RKO (cell line): ENCODE measurements around the gene SUPT4H1.
"Not testable (repeated sequence)": the region's sequence is repeated elsewhere in the genome, so short reads cannot be mapped to it uniquely, and the experiment has no call there.

ENCODE experiments used
- DNase-seq: peaks from one replicate; pipeline ENCODE4 v3.0.0-alpha.2; 2016; ENCODE audit warnings: low spot score

The SUPT4H1 gene

DNA sequence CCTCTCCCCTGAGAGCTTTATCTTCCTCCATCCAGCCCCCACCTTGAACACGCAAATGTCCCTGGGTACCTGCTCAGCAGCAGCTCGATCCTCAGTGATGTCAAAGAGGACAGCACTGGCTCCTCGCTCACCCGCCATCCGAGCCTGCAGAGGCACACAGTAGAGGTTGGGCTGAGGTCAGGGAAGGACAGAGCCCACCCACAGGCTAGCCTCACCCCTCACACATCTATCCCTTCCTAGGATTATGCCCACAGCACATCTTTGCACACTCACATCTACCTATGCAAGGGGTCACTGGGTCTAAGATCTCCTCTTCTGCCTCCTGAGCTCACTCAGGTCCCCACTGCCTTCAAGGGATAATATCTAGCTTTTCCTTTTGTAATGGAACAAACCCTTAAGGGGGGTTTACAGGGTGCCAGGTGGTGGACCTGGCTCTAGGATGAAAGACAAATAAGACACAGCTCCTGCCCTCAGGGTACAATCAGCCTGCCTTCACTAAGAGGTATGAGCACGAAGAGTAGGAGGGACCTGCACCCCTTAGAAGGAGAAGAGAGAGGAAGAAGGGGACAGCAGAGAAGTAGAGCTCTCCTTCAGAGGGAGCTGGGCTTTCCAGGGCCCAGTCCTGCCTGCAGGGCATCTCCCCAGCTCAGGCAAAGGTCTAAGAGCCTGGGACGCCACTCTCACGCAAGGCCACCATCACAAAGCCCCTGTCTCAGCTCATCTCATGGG, 11.6 kb upstream of the SUPT4H1 start:
- no peak for DNase-seq

DNA sequence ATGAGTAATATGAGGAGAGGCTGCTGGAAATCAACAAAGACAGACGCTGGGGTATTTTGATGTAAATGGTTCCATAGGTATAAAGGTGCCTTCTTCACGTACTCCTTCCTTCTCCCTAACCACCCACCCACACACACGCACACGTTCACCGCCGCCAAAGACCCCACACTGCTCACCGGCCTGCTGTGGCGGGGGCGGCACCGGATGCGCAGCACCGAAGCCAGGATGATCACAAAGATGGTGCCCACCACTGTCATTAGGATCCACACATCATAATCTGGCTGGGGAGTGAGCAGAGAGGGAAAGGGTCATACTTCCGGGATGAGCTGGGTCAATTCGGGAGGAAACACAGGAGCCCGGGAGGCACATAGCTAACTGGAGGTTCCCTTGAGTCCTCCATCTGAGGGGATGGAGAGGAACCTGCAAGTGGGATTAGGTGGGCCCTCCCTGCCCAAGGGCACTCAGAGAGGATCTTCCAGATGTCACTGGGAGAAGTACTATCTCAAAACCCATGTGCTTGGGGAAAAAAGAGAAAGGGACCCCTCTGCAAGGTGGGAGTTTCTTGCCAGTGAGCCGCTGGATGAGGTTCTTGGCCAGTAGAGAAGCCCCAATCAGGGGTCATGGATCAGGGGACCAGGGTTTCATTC, 10.5 kb upstream of the SUPT4H1 start:
- DNase-seq: no peak

DNA sequence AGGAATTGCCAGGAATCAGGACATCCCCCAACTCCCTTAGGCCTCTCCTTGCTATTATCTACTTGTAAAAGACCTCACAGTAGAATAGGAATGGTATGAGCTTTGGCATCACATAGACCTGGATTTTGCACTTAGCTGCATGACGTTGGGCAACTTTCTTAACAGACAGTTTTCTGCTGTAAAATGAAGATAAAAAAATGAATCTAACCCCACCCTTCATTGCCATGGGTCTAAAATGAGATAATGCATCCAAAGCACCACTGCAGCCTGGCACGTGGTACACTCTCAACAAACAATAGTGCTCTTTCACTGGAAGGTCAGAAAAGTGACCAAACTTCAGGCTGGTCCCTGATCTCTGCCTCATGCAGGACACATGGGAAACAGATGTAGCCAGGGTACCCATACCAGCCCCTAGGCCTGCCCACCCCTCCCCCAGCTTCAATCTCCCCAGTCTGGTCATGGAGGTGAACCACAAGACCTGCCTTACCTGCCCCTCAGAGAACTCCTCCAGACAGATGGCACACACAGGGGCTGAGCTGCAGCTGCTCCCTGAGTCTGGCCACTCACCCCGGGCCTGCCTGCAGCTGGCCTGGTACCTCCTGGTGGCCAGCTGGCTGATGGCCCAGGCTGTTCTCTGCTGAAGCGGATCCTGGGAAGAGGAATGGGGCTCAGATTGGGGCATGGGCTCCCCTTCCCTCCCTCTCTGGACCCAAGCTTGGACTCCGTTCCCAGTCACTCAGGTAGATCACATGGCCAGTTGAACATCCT, 8.5 kb upstream of the SUPT4H1 start:
- no peak for DNase-seq

DNA sequence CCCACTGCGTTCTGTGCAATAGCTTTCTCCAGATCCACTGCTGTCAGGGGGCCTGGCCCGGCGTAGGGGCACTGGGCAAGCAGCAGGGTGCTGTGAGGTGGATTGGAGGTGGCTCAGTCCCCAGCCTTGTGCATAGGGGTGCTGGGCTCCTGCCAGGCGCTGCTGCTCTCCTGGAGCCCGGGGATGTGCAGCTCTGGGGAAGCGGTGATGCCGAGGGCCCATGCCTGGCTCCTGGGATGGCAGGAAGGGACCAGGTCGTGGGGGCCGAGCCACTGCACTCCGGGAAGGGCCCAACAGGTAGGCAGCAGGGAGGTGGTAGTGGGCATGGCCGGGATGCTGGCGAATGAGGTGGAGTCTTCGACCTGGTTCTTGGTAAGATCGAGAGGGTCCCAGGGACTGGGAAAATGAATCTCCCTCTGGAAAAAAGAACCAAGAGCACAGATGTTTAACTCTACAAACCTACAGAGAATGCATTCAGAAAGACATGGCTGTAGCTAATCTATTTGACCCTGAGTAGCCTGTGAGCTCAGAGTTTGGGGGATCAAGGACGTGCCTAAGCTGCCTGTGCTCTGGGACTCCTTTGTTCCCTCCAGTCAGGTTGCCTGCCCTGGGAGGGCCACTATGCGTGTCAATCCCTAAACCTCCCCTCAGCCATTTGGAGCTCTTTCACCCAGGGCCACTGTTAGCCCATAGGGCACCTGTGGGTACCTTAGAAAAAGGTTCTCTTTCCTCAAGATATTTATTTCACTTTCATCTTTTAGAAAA, 6.6 kb upstream of the SUPT4H1 start:
- no peak for DNase-seq

DNA sequence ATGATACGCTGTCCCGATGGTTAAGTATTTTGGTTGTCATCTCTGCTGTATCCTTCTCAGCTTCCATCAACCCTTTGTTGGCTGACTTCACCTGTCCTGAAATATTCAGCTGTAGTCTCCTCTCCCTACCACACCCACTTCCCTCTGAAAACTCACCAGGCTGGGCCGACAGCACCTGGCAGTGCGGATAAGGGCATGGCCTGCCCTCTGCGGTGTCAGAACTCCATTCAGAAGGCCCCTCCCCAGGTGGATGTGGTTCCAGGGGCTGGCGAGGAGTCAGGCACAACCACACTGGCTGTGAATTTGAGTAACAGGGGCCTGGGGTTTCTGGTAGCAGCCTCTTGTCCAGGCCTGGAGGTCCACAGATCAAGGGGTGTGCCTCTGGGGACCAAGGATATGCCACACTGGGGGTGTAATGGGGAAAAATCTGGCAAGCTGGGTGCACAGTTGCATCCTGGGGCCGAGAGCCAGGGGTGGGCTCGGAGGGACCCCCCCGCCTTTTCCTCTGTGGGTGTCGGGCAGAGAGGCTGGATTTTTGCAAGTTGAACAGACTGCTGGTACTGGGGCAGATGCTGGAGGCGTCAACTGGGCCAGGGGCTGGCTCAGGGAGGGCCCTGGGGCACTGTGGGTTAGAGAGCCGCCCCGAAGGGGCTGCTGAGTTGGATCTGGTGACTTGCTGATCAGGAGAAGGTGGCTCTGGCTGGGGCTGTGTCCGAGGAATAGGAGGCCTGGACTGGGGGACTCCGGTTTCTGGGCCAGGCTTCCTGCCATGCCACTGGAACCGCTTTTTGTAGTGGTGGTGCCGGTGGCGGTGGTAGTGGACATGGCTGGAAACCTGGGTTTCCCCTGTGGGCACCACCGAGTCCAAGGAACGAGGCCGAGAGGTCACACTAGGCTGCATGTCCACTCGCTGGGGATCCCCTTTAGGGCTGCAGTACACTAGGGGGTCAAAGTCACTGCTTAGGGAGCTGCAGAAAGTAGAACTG, 5.6 kb upstream of the SUPT4H1 start:
- no peak for DNase-seq

DNA sequence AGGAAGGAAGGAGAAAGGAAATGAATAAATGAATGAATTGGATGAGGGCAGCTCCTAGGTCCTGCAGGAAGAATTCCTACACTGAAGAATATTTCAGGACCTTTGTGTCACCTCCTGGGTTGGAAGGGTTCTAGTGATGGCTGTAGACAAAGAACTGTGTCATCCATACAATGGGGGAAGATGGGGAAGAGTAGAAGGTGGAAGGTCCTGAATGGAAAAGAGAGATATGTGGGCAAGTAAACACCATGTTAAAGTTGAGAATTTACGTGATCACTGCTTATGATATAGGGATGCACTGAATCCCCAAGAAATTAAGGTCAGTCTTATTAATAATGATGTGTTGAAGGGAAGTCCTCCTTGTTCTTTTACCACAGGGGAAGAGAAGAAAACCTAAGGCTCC, 4.2 kb upstream of the SUPT4H1 start:
- DNase-seq: no peak

DNA sequence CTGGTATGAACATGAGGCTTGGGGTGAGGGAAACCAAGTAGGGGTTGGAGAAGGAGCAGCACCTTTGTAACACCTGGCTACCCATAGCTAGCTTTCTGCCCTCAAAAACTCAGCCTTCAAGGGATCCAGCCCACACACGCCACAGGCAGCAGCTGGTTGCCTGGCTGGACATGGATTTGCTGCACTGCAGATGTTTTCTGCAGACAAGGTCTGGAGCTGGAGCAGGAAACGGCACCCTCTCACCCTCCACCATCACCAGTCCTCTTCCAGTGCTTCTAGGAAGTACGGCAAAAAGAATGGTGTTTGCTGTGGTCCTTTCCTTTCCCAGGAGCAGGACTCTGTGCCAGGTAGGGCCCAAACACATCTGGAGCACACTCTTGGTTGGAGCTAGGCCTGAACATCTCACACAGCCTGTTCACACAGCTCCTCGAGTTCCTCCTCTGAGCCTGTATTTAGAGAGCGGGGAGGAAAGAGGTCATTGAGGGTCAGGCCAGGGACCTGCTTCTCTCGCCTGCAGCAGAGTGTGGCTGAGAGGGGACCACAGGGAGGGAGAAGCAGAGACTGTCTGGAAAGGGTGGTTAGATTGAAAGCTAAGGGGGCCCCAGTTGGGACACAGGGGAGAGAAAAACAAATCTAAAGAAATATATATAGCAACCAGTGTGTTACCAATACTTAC, 2.7 kb upstream of the SUPT4H1 start:
- no peak for DNase-seq

DNA sequence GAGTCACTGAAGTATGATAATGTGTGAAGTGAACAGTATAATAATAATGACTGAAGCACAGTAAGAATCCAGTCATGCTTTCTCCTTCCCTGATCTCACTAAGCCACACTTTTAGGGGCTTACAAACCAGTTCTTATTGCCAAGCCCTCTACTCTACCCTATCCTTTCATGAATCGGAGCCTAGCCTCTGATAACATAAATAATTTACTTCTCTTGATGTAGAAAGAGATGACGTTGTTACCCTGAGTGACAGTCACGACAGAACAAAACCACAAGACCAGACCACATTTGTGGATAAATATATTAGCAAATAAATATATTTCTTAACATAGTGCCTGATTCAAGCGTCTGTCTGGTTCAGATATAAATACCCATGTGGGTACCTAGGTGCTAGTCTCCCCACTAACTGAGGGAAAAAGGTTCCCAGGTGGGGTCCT, 1.4 kb upstream of the SUPT4H1 start:
- DNase-seq: peak; percentile 35

DNA sequence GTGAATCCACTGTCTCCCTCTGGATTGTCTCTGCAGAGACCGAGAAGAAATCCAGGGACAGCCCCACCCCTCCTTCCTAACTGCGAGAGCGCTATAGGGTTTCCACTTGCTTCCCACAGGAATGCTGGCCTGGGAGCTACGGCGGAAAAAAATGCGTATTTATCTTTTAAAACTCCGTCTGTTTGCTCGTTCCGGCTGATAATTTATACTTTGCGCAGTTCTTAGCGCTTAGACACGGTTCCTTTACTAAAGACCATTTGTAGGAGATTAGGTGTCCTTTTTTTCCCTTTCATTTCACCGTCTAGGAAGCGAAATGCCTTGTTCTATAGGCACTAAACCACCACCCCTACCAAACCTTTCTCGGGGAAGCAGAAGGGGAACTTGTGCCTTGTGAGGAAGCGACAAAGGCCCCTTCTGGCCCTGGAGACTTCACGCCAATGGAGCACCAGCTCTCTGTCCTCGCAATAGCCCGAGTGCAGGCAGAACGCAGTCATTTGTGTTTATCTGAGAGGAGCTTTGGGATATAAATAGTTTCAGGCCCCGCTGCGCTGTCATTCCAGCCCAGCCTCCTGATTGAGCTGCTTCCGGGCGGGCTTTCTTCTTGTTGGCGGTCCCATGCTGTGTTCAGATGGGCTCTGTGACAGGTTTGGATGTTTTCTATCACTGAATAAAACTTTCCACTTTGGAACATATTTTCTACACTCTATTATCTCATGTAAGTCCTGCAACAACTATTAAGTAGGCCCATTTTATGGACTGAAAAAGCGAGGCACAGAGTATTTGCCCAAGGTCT, 791 bp upstream of the SUPT4H1 start:
- DNase-seq: peak; percentile 34

DNA sequence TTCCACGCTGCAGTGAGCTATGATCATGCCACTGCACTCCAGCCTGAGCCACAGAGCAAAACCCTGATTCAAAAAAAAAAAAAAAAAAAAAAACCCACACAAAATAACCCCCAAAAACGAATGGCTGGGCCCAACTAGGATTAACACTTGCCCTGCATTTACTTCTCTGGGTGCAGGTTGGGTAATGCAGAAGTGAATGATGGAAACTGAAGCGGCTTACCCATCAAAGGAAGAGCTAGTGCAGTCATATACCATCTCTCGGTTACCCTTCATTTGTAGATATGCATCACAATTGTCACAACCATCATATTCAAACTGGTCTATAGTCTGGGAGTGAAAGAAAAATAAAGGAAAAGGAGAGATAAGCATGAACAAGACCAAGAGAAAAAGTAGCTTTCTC, 819 bp downstream of the SUPT4H1 start:
- DNase-seq: no peak

DNA sequence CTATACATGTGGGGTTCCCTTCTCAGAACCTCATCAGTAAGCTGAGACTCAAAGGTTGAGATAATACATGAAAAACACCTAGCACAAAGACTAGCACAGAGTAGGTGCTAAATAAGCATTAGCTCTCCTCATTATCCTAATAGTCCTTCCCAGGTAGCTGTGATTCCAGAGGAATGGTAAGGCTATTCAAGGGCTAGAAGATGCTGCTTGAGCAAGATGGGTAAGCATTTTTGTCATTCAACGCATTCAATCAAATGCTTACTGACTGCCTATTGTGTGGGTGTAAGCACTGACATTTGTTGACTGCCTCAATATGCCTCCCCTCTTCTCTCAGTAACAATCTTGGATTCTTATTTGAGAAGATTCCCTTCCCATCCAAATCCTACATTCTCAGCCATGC, 4.0 kb downstream of the SUPT4H1 start:
- no peak for DNase-seq

DNA sequence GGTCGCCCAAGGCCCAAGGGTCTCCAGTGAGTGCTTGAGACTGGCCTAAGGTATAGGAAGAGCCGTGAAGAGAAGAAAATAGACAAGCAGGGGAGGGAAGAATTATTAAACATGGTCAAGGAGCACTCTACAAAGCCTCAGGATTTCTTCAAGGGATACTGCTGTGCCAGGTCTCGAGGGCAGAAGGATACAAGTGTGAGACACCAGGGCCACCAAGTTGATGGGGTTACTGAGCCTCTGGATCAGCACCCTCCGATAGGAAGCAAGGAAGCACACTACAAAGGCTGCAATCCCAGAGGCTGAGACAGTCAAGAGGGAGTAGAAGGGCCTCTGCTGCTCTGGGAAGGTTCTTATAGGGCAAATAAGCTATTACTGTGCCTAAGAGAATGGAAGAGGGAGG, 6.5 kb downstream of the SUPT4H1 start:
- no peak for DNase-seq

DNA sequence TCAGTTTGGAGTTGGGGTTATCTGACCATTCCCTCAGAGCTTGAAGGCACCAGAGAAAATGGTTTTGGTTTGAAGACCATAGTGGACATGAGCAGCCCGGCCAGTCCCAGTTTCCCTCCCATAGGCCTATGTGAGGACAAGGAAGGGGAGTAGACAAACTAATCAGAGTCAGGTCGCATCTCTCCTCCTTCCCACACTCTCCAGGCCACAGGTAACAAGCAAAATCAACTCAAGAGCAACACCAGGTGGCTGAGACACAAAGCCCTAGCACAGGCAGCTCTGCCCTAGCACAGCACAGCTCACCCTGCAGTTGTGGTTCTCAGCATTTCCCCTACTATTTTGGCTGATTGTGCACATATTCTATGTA, 7.2 kb downstream of the SUPT4H1 start:
- no peak for DNase-seq

DNA sequence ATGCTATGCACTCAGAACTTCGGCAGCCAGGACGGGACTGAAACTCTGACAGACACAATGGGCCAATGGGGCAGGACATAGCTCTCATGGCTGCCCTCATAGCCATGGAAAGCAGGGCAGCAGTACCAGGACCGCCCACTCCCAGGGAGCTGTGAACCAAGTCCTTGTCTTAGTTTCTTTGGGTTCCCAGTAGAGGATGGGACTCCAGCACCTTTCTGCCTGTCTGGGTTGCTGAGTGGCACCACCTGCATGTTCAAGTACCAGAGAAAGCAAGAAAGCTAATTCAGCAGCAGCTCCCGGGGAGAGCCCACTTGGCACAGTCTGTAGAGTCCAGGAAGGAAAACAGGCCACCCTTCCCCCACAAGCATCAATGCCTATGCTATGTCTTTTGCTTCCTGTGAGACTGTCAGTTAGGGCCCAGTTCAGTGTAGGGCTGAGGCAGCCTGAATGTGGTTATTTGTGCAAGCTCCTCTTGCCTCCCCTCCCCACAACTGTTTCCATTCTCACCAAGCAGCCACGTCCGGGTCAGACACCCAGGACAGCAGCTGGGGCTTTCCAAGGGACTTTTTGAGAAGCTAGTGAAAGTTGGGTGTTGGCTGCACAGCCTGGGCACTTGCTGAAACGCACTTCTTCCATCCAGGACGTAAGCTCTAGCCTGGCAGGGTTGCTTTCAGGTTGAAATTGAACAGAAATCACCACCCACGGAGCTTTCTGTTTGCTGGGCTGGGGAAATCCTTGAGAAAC, 7.8 kb downstream of the SUPT4H1 start:
- no peak for DNase-seq

DNA sequence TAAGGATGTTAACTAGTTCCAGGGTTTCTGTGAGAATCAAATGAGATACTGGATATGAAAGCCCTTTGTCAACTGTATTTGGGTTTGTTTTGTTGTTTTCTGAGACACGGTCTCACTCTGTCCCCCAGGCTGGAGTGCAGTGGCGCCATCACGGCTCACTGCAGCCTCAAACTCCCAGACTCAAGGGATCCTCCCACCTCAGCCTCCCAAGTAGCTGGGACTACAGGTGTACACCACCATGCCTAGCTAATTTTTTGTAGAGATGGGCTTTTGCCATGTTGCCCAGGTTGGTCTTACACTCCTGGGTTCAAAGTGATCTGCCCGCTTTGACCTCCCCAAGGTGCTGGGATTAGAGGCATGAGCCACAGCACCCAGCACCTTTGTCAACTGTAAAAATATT, 8.9 kb downstream of the SUPT4H1 start:
- no peak for DNase-seq

DNA sequence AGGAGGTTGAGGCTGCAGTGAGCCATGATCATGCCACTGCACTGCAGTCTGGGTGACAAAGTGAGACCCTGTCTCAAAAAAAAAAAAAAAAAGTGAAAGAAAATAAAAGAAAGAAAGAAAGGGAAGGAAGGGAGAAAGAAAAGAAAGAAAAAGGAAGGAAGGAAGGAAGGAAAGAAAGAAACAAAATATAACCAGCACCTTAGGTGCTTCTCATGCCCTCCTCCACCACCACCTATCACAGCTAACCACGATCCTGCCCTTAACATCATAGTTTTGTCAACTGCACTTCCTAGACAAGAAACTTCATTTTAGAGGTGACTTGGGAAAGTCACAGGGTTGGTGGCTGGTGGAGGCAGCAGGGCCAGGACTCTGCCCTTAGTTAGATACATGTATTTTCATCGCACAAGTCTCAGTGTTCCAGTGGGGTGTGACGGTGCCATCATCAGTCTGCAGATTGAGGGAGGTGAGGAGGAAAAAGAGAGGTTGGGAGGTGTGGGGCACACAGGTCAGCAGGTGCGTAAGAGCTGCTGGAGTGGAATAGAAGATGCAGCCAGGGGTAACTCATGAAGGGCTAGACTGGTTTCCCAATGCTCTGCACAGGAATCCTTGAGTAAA, 10.0 kb downstream of the SUPT4H1 start:
- DNase-seq: no peak

DNA sequence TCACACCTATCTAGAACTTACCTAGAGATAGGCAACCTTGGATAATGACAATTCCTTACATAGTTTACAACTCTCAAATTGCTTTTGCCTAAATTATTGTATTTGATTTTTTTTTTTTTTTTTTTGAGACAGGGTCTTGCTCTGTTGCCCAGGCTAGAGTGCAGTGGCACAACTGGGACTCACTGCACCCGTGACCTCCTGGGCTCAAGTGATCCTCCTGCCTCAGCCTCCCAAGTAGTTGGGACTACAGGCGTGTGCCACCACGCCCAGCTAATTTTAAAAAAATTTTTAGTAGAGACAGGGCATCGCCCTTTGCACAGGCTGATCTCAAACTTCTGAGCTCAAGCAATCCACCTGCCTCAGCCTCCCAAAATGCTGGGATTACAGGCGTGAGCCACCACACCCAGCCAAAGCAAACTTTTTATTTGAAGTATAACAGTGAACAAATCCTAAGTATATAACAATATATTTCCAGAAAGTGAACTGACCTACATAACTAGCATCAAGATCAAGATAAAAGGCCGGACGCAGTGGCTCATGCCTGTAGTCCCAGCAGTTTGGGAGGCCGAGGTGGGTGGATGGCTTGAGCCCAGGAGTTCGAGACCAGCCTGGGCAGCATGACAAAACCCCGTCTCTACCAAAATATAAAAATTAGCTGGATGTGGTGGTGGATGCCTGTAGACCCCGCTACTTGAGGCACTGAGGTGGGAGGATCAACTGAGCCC, 10.7 kb downstream of the SUPT4H1 start:
- not testable (repeated sequence) for DNase-seq

DNA sequence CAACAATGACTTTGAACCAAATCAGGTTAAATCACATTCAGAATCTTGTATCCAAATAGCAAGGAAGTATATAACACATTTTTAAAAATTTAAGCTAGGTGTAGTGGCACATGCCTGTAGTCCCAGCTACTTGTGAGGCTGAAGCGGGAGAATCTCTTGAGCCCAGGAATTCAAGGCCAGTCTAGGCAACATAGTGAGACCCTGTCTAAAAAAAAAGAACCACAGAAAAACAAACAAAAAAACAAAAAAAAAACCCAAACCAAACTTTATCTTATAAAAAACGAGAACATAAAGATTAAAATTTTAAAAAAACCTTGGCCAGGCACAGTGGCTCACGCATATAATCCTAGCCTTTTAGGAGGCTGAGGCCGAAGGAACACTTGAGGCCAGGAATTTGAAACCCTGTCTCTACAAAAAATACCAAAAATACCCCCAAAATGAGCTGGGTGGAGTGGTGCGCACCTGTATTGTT, 11.6 kb downstream of the SUPT4H1 start:
- DNase-seq: no peak
